ENCODE data around the gene TLX3.

- no peak for TF ChIP-seq POLR2AphosphoS5 (IDR thresholded peaks at IDR 0.05; ENCODE audit: low read depth, low read length)
- no peak for TF ChIP-seq USF2 (IDR thresholded peaks at IDR 0.05; ENCODE audit: low read length)
- no peak for TF ChIP-seq TCF12 (IDR thresholded peaks at IDR 0.05; ENCODE audit: low read depth, low read length)
- TF ChIP-seq GABPA (IDR thresholded peaks at IDR 0.05; ENCODE audit: borderline replicate concordance, insufficient read depth, low read length): no peak
- no peak for TF ChIP-seq YY1 (IDR thresholded peaks at IDR 0.05; ENCODE audit: low read depth, low read length)
- TF ChIP-seq CEBPB (IDR thresholded peaks at IDR 0.05; ENCODE audit: low read depth, low read length): no peak
- TF ChIP-seq CBX5 (IDR thresholded peaks at IDR 0.05; ENCODE audit: low read depth, low read length): no peak
These were observed 47.7 kb upstream of the TLX3 start for GRCh38 chr5:171261361-171261760.

Data from H1 (cell line).